ENCODE measurements around the gene HDAC9.
"Not testable (repeated sequence)": the region's sequence is repeated elsewhere in the genome, so short reads cannot be mapped to it uniquely, and the experiment has no call there.

Gene HDAC9

DNA sequence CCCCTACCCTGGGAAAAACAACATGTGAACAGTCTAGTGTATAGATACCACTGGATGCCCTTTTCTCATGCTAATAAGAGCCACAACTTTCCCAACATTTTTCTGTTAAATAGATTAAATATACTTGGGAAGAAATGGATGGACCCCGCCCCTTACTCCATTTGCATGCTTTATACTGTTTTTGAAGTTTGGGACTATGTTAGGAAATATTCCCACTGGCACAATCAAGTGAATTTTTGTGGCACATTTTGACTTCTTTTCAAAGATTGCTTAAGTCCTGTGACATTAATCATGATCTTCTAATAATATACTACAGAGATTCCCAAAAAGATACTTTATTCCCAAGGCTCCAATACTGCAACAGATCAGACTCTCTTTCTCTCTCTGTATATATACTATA lies 405.3 kb downstream of the HDAC9 start:
- no peak for DNase-seq (ENCODE audit: low spot score)

DNA sequence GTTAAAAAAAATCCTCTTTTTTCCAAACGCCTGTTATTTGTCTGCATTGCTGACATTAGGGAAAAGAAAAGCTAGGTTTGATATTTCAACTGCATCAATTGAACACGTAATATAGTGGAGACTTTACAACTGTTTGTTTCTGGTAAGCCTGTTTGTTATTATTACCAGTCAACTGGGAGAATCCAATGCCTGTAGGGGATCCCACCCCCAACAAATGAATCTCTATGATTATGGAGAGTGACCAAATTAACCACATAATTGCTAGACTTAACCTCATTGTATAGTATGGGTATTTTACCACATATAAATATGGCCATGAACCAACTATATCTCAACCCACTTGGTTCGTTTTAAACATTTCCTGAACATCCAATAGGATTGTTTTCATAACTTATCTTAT lies 405.8 kb downstream of the HDAC9 start:
- no peak for DNase-seq (ENCODE audit: low spot score)

DNA sequence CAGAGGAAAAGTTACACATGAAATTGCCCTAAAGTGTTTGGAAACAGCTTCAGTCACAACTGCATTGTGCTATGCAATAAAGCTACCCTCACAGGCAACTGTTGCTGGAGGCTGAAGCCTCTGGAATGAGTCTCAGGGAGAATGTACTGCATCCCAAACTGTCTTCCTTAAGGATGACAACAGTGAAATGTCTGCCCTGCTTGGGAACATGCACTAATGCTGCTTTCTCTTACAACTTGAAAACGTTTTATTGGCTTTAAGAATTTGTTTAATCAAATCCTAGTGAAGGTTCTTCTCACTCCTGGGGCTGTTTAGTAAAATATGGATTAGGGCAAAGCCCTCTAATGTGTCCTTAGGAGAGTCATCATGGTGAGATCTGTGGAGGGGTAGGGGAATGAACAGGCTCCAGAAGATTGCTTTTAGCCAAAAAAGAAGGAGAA lies 406.5 kb downstream of the HDAC9 start:
- no peak for DNase-seq (ENCODE audit: low spot score)

DNA sequence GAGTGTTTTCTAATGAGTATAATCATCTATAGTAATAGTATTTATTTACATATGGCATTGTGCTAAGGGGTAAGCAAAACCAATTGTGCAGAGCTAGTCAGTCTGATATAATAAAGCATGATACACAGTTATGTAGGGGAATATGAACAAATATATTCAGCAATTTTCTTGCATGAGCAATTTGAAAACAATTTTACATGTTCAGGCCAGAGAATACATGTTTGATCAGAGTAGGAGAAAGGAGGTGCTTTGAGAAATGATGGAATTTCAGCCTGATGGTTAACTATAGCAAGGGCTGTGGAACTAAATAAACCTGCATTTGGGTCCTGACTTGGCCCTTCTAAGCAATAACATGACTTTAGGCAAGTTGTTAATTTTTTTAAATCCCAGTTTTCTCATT lies 407.3 kb downstream of the HDAC9 start:
- no peak for DNase-seq (ENCODE audit: low spot score)

DNA sequence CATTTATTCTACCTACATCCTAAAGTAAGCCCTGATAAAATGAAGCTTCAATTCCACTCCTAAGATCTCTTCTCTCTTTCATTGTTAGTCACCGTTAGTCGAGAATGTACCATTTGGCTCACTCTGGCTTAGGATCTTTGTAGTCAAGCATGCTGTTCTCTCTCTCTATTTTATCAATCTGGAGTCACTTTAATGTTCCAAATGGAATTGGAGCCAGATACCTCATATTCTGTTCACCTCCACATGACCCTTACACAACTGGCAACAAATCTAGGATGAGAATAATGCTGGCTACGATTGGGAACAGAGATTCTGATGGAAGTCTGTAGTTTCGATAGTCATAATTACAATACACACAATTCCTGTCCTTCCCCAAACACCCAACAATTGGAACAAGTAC lies 408.1 kb downstream of the HDAC9 start:
- DNase-seq (ENCODE audit: low spot score), result no peak

DNA sequence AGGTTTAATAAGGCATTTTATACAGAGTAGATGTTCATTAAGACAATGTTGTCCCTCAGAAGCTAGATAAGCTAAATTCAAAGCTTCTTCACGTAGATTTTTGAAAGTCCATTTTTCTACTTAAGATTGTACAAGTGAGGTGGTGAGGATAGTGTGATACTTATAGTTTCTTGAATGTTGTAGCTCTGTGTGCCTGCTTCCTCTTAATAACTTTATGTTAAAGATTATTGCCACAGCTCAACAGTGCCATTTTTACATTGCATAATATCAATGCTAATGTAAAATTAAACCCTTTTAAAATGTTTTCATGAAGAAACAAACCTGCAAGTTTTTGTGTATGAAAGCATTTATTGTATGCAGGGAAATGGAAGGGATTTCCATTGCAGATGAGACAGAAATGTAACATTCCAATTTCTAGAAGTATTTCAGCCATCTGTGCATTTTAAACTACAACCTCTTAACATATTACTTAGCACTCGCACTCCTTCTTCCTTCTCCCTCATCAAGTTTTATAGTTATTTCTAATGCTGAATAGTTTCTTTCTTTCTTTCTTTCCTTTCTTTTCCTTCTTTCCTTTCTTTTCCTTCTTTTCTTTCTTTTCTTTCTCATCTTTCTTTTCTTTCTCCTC lies 409.9 kb downstream of the HDAC9 start:
- no peak for DNase-seq (ENCODE audit: low spot score)

DNA sequence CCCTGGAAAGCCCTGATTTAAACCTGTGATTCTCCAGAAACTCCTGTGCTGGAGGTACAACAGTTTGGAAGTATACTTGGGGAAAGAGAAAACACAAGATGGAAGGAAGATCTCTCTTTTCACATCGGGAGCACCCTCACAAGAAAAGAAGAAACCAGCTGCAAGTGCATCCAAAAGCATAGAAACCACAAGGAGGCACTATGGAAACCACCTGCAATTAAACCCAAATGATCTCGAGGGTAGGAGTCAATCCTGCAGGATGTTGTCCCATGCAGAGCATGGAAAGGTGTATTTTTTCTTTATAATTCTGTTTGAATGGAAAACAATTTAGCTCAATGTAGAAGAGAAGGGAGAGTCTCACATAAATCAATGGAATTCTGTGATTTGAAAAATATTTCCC lies 411.4 kb downstream of the HDAC9 start:
- no peak for DNase-seq (ENCODE audit: low spot score)

DNA sequence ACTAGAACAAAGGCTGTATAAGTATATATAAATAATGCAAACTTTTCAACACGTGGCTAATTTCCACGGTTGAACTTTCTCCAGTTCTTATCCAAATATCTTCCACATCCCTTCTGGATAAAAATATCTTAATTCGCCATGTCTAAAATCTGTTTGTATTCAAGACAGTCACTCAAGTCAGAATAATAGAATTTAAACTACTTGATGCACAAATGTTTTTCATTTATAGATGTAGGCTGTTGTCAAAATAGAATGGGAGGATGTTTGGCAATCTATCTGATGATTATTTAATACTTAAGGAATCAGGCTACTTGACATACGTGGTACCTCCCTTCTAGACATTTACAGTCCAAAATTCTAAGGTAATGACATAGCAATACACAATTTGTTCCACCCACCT lies 417.6 kb downstream of the HDAC9 start:
- DNase-seq (ENCODE audit: low spot score), result no peak

DNA sequence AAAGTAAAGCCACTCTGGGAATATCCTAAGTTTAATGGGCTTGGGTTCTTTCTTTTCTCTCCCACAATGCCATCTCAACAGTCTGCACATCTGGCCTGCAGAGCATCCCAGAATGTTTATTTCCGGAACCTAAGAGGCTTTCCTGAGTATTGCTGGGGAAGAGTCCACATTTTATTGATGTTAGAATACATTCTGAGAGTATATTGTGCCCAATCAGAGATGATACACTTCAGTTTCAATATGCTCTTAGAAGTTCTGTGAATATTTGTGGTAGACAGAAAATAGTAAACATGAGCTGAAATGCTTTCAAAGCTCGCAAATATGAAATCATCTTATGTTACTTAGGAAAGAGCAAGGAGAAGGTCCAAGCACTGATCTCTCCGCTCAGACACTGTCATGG lies 421.3 kb downstream of the HDAC9 start:
- no peak for DNase-seq (ENCODE audit: low spot score)

DNA sequence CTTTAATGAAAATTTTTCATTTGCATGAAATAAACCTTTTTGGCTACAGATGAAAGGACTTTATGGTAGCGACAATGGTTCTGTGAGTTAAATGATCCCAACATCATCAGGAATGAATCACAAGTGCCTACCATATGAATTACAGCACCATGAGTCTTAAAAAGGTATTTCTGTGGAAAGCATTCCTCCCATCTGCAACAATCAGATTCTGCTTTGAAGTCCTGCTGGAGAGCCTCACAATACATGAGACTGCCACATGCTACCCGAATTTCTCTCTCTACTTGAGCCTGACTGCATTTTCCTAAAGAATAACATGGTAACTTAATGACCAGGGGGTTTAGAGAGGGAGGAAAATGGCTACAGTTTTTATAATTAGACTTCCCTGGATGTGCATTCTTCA lies 431.6 kb downstream of the HDAC9 start:
- DNase-seq (ENCODE audit: low spot score), result peak; percentile 14

DNA sequence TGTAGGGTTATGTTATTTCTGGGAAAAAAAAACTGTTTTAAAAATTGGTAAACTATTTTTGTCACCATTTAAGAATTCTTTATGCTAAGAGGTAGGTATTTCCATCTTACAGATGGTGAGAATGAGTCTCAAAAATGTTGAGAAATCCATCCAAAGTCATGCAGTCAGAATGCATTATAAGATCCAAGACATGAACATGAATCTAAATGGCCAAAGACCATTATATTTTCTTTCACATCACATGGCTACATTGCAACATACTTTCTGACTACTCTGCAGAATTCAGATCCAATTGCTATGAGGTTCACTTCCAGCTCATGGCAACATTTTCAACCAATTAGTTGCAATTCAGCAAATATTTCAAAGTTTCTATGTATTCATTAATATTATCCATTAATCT lies 440.7 kb downstream of the HDAC9 start:
- DNase-seq (ENCODE audit: low spot score), result no peak

DNA sequence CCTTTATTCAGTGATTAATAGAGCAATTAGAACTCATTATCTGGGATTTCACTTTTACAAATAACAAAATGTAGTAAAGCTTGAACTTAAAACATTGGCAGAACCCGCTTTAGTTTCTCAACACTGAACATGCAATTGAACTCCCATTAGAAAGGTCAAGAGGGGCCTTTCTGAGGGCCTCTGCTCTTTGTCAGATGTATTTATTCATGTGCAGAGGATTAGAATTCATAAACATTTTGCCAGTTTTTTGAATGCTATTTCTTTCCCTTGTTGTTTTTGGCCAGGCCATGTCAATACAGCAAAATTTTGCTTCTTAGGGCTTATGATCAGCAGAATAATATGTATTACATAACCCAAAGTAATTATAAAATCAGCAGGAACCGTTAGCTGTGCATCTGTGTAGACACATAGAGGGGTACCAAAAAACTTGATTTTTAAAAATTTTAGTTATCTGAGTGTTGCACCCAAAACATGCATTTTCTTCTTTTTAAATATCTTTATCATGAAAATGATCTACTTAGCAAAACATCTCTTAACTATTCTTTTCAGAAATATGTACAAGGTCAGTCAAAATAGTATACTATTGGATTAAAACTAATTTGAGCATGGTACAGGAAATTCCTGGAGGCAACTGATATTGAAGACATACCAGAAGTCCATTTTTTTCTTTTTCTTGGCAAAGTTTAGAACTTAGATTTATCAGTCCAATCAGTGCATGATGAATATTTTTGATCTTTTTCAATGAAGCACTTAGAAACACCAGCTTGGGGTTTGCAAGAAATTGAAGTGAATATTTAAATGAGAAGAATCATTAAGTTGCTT lies 444.4 kb downstream of the HDAC9 start:
- no peak for DNase-seq (ENCODE audit: low spot score)

DNA sequence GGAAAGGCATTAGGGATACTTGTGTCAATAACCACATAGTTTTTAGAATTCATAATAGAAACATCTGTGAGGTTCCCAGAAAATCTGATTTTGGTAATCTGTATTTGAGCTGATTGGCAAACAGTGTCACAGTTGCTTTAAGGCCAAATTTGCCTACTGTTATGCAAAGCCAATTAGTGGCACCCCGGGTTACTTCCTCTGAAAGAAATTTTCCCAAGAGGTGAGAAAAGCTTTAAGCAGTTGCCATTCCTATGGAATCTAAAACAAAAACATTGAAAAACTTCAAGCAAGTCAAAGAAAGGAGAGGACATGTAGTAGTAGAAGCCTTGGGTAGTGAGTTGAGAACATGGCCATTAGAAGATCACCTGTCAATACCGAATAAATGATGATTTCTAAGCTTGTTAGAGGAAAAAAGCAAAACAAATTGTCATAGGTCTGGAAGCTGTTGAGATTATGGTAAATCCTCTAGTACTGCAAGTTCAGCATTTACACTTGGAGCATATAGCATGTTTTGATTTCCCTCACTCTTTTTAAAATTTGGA lies 445.1 kb downstream of the HDAC9 start:
- no peak for DNase-seq (ENCODE audit: low spot score)

DNA sequence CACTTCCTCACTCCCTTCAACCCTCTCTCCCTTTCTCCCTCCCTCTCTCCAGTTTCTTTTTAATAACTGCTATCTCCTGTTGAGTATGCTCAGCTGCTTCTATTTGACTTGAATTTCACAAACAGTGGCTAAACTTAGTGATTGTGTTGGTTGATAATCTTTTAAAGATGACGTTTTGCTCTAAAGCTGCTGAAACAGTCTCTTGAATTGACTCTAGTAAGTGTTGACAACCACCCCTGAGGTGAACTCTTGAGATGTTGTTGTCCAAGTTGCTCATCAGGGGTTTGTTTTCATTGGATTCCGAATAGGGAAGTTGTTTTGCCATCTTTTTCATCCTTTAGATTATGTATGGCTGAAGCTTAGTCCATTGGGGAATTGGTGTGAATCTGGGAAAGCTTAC lies 445.7 kb downstream of the HDAC9 start:
- DNase-seq (ENCODE audit: low spot score), result no peak

DNA sequence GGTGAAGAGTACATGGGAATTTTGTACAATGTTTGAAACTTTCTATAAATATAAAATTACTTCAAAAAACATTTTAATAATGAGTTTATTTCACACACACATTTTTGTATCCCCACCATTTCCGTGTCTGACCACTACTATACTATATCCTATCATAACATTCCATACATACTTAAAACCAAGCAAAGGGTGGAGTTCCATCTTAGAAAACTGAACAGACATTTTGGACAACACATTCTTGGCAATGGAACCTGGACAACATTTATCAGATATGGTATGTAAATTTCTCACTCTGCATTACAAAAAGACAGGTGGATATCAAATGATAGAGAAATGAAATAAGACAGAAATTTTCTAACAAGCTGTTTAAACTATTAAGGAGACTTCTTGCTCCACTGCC lies 453.0 kb downstream of the HDAC9 start:
- no peak for DNase-seq (ENCODE audit: low spot score)

DNA sequence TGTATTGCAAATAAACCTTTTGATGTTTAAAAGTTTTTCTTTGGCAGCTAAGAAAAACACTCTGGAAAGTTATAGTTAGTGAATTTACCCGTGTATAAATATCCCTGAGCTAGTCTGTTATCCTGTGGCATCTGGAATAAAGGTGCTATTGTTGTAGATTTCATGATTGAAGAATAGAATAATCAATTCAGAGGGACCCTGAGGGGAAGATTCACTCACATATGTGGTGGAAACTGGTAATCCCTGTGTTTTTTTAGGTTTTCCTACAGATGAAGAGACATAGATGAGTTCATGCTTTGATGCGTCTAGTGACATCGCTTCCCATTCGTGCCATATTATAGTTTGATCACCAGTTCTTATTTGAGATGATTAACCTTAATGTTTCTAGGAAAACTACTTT lies 457.3 kb downstream of the HDAC9 start:
- no peak for DNase-seq (ENCODE audit: low spot score)

DNA sequence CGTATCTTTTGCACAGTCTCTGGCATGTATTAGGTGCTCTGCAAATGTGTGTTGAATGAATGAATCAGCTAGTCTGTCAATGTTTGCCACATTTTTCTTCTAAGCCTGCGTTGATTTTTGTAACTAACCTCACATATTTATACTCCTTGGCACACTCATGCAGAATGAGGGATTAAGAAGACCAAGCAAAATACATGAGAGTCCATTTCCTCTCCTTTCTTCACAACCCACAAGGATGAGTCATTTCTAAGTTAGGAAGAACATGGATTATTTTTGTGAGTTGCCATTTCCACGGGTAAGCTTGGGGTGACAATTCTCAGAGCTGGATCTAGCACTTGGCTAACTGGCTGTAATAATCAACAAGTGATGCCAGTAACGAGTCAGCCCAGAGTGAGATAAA lies 463.1 kb downstream of the HDAC9 start:
- DNase-seq (ENCODE audit: low spot score), result no peak

DNA sequence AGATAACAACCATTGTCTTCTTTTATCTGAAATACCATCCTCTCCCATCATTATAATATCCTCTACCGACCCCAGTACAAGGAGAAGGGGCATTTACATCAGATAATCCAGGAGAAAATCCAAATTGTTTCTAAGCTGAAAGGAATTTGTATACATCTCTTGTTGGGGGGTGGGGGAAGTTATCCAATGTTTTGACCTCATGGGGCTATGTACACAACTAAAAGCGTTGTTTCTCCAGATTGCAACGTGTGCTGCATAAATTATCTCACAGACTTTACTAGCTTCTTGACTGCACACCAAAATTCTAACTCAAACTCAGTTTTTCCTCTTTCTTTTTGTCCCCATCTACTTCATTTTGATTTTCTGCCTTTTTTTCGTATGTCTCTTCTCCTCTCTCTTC lies 465.2 kb downstream of the HDAC9 start:
- DNase-seq (ENCODE audit: low spot score), result no peak

DNA sequence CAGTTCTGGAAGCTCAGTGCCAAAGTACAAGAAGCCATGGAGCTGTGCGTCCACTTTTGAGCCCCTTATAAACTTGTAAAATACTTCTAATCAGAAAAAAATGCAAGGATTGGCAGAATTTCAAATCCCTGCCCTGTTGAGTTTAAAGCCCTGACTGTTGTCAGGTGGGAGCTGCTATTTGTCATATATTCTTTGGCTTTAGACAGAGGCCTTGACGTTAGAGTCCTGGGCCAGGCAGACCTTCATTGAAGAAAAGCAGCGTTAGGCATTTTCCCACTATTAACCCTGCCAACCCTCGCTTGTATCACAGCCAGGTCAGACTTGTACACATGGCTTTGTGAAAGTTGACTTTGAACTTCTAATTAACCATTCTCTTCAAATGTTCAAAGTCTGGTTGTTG lies 466.5 kb downstream of the HDAC9 start:
- DNase-seq (ENCODE audit: low spot score), result no peak

DNA sequence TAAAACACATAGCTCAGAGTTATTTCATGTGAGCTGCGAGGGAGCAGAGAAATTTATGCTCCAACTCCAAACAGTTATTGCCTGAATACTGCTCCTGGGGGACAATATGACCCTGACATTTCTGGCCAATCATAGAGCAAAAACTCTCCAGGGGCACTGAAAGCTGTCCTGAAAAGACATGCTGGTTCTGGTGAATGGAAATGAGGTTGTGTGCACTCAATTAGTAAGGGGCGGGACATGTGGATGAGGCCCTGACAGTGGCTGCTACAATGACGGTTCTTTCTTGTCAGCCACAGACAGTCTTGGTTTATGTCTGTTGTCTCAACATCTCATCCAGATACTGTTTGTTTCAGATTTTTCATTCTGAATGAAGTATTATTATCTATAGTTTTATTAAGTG lies 470.1 kb downstream of the HDAC9 start:
- no peak for DNase-seq (ENCODE audit: low spot score)

DNA sequence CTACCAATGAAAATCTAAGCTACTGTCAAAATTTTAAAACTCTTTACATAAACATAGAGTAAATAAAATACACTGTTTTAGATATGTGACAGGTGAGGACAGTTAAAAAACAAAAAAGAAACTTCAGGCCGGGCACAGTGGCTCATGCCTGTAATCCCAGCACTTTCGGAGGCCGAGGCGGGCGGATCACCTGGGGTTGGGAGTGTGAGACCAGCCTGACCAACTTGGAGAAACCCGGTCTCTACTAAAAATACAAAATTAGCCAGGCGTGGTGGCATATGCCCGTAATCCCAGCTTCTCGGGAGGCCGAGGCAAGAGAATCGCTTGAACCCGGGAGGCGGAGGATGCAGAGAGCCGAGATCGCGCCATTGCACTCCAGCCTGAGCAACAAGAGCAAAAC lies 472.2 kb downstream of the HDAC9 start:
- not testable (repeated sequence) for DNase-seq (ENCODE audit: low spot score)

DNA sequence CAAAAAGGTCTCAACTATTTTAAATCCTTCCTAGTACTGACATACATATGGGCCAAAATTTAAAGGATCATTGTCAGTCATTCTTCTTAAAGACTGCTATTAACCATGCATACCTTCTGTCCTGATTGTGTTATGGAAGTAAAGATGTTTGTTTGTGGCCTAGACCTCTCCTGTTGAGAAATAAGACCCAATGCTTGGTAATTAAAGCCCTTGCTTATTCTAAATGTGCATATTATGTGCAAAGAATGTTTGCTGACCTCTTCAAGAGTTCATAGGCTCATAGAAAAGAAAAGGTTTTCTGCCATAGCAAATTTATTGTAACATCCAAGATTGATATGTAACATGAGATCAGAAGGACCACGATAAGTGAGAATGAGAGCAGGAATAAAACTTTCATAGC lies 476.3 kb downstream of the HDAC9 start:
- no peak for DNase-seq (ENCODE audit: low spot score)

DNA sequence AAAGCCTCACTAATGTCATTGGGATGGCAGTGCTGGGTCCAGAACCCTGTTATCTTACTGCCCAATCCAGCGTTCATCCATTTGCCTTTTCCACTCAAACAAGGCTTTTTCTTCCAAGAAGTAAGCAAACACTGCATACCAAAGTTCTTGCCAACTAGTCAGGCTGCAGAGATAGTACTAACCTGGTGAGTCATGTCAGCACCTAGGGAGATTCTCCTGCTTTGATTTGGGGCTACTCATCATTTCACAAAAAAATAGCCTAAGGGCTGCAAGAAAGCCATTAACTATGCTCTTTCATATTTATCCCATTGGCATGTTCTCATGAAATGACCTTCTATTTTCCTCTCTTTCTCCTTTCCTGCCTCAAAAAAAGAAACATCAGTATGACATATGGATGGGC lies 479.3 kb downstream of the HDAC9 start:
- no peak for DNase-seq (ENCODE audit: low spot score)

DNA sequence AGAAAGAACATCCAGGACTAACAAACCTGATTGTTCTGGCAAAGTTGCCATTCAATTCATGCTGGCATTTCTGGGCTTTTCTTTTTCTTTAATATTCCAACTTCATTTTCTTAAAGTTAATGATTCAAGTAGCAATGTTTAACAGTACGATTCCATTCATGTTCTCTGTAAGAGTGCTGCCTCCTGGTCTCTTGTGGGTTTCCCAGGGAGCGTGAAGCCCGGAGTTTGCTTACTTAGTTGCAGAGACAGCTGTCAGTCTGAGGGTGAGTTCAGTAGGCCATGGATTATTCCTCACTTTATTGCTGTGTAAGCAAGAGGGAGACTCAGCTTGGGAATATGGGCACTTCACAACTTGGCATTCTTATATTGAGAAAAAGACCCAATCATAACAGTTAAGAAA lies 479.7 kb downstream of the HDAC9 start:
- DNase-seq (ENCODE audit: low spot score), result no peak

Data from RKO (cell line).